ENCODE results near the gene LRSAM1.

Gene LRSAM1

GRCh38 chr9:127509955-127510299, 58.6 kb downstream of the LRSAM1 start:
- TF ChIP-seq ZFP3 (CRISPR knock-in tag; IDR thresholded peaks at IDR 0.05) = no peak
- no peak for TF ChIP-seq BACH2 (CRISPR knock-in tag; IDR thresholded peaks at IDR 0.05; ENCODE audit: borderline replicate concordance)
- no peak for TF ChIP-seq OSR1 (CRISPR knock-in tag; IDR thresholded peaks at IDR 0.05)
- no peak for TF ChIP-seq CSDC2 (CRISPR knock-in tag; IDR thresholded peaks at IDR 0.05)
- TF ChIP-seq TOX (CRISPR knock-in tag; IDR thresholded peaks at IDR 0.05; ENCODE audit: borderline replicate concordance) = no peak
- no peak for TF ChIP-seq ZNF8 (CRISPR knock-in tag; IDR thresholded peaks at IDR 0.05)
- no peak for ATAC-seq

- no peak for ATAC-seq
Observed at GRCh38 chr9:127514468-127514867, 63.2 kb downstream of the LRSAM1 start.

More at GRCh38 chr9:127514468-127514867, 63.2 kb downstream of the LRSAM1 start:
- TF ChIP-seq PPARA (CRISPR knock-in tag; IDR thresholded peaks at IDR 0.05; ENCODE audit: borderline replicate concordance) (no peak), ESRRG (CRISPR knock-in tag; IDR thresholded peaks at IDR 0.05) (no peak), BACH2 (CRISPR knock-in tag; IDR thresholded peaks at IDR 0.05; ENCODE audit: borderline replicate concordance) (no peak), ZNF70 (CRISPR knock-in tag; IDR thresholded peaks at IDR 0.05) (no peak), PATZ1 (CRISPR knock-in tag; IDR thresholded peaks at IDR 0.05; ENCODE audit: borderline replicate concordance) (no peak), ARNTL (CRISPR knock-in tag; IDR thresholded peaks at IDR 0.05; ENCODE audit: borderline replicate concordance, low read depth) (no peak), CSRNP3 (CRISPR knock-in tag; IDR thresholded peaks at IDR 0.05) (no peak), ZFP30 (CRISPR knock-in tag; IDR thresholded peaks at IDR 0.05) (no peak), TCF4 (CRISPR knock-in tag; IDR thresholded peaks at IDR 0.05; ENCODE audit: borderline replicate concordance) (no peak), TOX (CRISPR knock-in tag; IDR thresholded peaks at IDR 0.05; ENCODE audit: borderline replicate concordance) (no peak), OSR1 (CRISPR knock-in tag; IDR thresholded peaks at IDR 0.05) (no peak), SNAI2 (CRISPR knock-in tag; IDR thresholded peaks at IDR 0.05) (no peak), CREB5 (CRISPR knock-in tag; IDR thresholded peaks at IDR 0.05; ENCODE audit: low read depth) (no peak), ZFP3 (CRISPR knock-in tag; IDR thresholded peaks at IDR 0.05) (no peak), GLIS3 (CRISPR knock-in tag; IDR thresholded peaks at IDR 0.05) (no peak), CSDC2 (CRISPR knock-in tag; IDR thresholded peaks at IDR 0.05) (no peak), TSHZ2 (CRISPR knock-in tag; IDR thresholded peaks at IDR 0.05) (no peak)

All from SK-N-SH treated with all-trans-retinoic acid at 6 μM for 48 hours (cell line).